NT2/D1 (cell line): ENCODE measurements around the gene LDLRAD4.

Source experiments
- SUZ12 ChIP-seq: IDR thresholded peaks from 2 replicates; pipeline ENCODE4 v1.6.1; 2011; ENCODE audit not compliant: insufficient read length, insufficient read depth; ENCODE audit errors: extremely low read depth
- YY1 ChIP-seq: IDR thresholded peaks from 2 replicates; pipeline ENCODE4 v1.6.1; 2011; ENCODE audit not compliant: insufficient read length, insufficient read depth
- ZNF274 ChIP-seq: IDR thresholded peaks from 2 replicates; pipeline ENCODE4 v1.6.1; 2011; ENCODE audit warnings: mild to moderate bottlenecking, low read depth, low read length

GRCh38 chr18:13272416-13272815, 53.9 kb downstream of the LDLRAD4 start:
- TF ChIP-seq YY1 (no peak), ZNF274 (no peak), SUZ12 (no peak)
